DOHH2 (cell line): ENCODE measurements around the gene MYD88.

Experiments
- H3F3A ChIP-seq: fragments of 200-600 bp; sonication (generic), shearing (Covaris generic); 2 replicates; pipeline ENCODE4 v1.6.0; 2016; ENCODE audit warnings: antibody characterized with exemption, mild to moderate bottlenecking; ENCODE audit not compliant: control insufficient read depth, insufficient read depth
- H3K27ac ChIP-seq: fragments of 200-600 bp; sonication (generic); 2 replicates; pipeline ENCODE4 v1.5.1; 2014; ENCODE audit warnings: low read depth, mild to moderate bottlenecking, low read length, moderate library complexity
- H3K27me3 ChIP-seq: fragments of 200-600 bp; sonication (generic); 2 replicates; pipeline ENCODE4 v1.6.1; 2014; ENCODE audit warnings: mild to moderate bottlenecking, low read length, mixed read lengths; ENCODE audit not compliant: control insufficient read depth
- H3K36me3 ChIP-seq: fragments of 200-600 bp; sonication (generic); 2 replicates; pipeline ENCODE4 v1.6.1; 2014; ENCODE audit warnings: mild to moderate bottlenecking, low read length, moderate library complexity, mixed read lengths; ENCODE audit not compliant: control insufficient read depth
- H3K4me1 ChIP-seq: fragments of 200-600 bp; sonication (generic); 2 replicates; pipeline ENCODE4 v1.6.1; 2014; ENCODE audit warnings: mild to moderate bottlenecking, low read length, mixed read lengths; ENCODE audit not compliant: control insufficient read depth
- H3K4me2 ChIP-seq: fragments of 200-600 bp; sonication (generic); 2 replicates; pipeline ENCODE4 v1.6.0; 2014; ENCODE audit warnings: mild to moderate bottlenecking, low read length, moderate library complexity
- H3K4me3 ChIP-seq: fragments of 200-600 bp; sonication (generic); 2 replicates; pipeline ENCODE4 v1.5.1; 2014; ENCODE audit warnings: mild to moderate bottlenecking, low read length, mixed read lengths
- H3K79me2 ChIP-seq: fragments of 200-600 bp; sonication (generic); 2 replicates; pipeline ENCODE4 v1.6.1; 2014; ENCODE audit warnings: mild to moderate bottlenecking, low read length, mixed read lengths; ENCODE audit not compliant: control insufficient read depth
- H3K9me2 ChIP-seq: fragments of 200-600 bp; sonication (generic); replicated peaks from 2 replicates; pipeline ENCODE4 v1.6.1; 2014; ENCODE audit warnings: mild to moderate bottlenecking, low read length, mixed read lengths; ENCODE audit not compliant: control insufficient read depth
- H3K9me3 ChIP-seq: fragments of 200-600 bp; sonication (generic); 2 replicates; pipeline ENCODE4 v1.6.1; 2014; ENCODE audit warnings: antibody characterized with exemption, low read length, mixed read lengths; ENCODE audit not compliant: control insufficient read depth, insufficient read depth
- H4K20me1 ChIP-seq: fragments of 200-600 bp; sonication (generic); 2 replicates; pipeline ENCODE4 v1.6.0; 2014; ENCODE audit warnings: low read depth, mild to moderate bottlenecking, antibody characterized with exemption, low read length, moderate library complexity; ENCODE audit not compliant: control insufficient read depth, insufficient read depth
- EZH2phosphoT487 ChIP-seq: fragments of 200-600 bp; sonication (generic); IDR thresholded peaks from 2 replicates; pipeline ENCODE4 v1.6.1; 2017; ENCODE audit warnings: borderline replicate concordance, mild to moderate bottlenecking, antibody characterized with exemption, low read length, moderate library complexity, mixed read lengths
- TF ChIP-seq, protein P1 (sequence below): fragments of 200-600 bp; sonication (generic); IDR thresholded peaks from one replicate; pipeline ENCODE4 v1.5.1; 2014; ENCODE audit warnings: antibody characterized with exemption, mild to moderate bottlenecking, low read depth, low read length; ENCODE audit not compliant: poor library complexity, severe bottlenecking

MYD88 gene

DNA sequence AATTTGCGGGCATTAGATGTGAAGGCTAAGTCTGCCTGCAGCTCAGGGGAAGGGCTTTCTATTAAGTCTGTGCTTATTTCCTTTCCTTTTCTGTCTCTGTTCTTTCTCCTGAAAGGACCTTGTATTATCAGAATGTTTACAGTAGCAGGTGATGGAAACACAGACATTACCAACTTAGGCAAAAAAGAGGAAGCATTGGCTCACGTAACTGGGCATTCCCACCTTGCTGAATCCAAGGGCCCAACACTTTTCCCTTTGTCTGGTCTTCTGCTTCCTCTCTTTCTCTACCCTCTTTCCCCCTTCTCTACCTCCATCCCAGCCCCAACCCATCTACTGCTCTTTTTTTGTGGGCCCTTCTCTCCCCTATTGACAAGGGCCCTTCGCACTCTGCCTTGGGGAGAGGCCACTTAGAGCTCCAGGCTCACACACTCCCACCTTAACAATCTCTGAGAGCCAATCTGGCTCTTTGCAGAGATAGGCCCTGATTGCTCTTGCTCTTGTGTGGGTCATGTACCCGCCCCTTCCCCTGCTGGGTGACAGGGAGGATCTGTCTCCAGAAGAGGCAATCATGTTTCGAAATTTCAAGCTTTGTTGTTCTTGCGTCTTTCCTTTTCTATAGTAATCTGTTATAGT is 36.5 kb upstream of the MYD88 start:
- Histone ChIP-seq H3K79me2 (no peaks in the 10 kb centered on the region), H3K9me3 (no peaks in the 10 kb centered on the region), H3K4me2 (no peak overlapping the region), H3K27ac (no peak overlapping the region), H3K27me3 (peaks cover 6% of the 10 kb centered on the region; the same call in 1 of the 2 replicates), H3K36me3 (no peaks in the 10 kb centered on the region), H3F3A (no peaks in the 10 kb centered on the region), H3K9me2 (no peaks in the 10 kb centered on the region), H3K4me1 (peaks cover 5% of the 10 kb centered on the region), H3K4me3 (no peak overlapping the region), H4K20me1 (no peaks in the 10 kb centered on the region)
- no peak for TF ChIP-seq EZH2phosphoT487
- TF ChIP-seq, protein P1, sequence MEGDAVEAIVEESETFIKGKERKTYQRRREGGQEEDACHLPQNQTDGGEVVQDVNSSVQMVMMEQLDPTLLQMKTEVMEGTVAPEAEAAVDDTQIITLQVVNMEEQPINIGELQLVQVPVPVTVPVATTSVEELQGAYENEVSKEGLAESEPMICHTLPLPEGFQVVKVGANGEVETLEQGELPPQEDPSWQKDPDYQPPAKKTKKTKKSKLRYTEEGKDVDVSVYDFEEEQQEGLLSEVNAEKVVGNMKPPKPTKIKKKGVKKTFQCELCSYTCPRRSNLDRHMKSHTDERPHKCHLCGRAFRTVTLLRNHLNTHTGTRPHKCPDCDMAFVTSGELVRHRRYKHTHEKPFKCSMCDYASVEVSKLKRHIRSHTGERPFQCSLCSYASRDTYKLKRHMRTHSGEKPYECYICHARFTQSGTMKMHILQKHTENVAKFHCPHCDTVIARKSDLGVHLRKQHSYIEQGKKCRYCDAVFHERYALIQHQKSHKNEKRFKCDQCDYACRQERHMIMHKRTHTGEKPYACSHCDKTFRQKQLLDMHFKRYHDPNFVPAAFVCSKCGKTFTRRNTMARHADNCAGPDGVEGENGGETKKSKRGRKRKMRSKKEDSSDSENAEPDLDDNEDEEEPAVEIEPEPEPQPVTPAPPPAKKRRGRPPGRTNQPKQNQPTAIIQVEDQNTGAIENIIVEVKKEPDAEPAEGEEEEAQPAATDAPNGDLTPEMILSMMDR, result no peak

DNA sequence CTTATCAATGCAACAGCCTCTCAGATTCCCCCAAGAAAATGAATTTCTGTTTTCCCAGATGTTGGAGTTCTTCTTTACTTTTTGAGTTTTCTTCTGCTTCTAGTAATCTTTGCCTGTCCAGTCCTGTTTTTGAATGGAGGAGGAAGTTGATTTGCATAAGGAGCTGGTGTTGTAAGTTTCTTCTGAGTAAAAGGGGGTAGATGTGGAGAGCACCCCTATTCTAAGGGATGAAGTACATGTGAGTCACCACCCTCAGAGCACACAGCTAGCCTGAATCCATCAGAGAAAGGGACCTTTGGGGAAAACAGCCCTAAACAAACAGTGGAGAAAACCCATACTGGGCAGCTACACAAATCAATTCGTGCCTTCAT is 36.0 kb upstream of the MYD88 start:
- no peaks in the 10 kb centered on the region for H3K9me3 ChIP-seq
- no peaks in the 10 kb centered on the region for H4K20me1 ChIP-seq
- no peaks in the 10 kb centered on the region for H3K79me2 ChIP-seq
- no peak overlapping the region for H3K4me3 ChIP-seq
- H3K4me1 ChIP-seq, result peaks cover 5% of the 10 kb centered on the region
- H3K27me3 ChIP-seq, result peaks cover 6% of the 10 kb centered on the region; the same call in 1 of the 2 replicates
- no peaks in the 10 kb centered on the region for H3K9me2 ChIP-seq
- no peak overlapping the region for H3K27ac ChIP-seq
- no peaks in the 10 kb centered on the region for H3K36me3 ChIP-seq
- H3K4me2 ChIP-seq, result no peak overlapping the region
- no peak for TF ChIP-seq EZH2phosphoT487
- TF ChIP-seq, protein P1, result no peak
- H3F3A ChIP-seq, result no peaks in the 10 kb centered on the region

DNA sequence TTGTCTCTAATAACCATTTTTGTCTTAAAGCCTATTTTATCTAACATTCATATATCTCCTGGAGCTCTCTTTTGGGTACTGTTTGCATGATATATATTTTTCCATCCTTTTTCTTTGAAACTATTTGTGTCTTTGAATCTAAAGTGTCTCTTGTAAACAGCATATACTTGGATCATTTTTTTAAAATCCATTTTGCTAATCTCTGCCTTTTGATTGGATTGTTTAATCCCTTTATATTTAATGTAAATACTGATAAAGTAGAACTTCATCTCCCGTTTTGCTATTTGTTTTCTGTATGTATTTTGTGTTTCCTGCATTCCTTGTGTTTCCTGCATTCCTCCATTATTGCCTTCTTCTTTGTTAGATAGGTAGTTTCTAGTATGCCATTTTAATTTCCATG is 32.9 kb upstream of the MYD88 start:
- Histone ChIP-seq H3K4me1 (peaks cover 5% of the 10 kb centered on the region), H3K9me3 (no peaks in the 10 kb centered on the region), H3K79me2 (no peaks in the 10 kb centered on the region), H3F3A (no peaks in the 10 kb centered on the region), H3K27me3 (peaks cover 4% of the 10 kb centered on the region; the same call in 1 of the 2 replicates), H3K9me2 (no peaks in the 10 kb centered on the region), H3K4me2 (no peak overlapping the region), H3K36me3 (no peaks in the 10 kb centered on the region), H3K27ac (no peak overlapping the region), H4K20me1 (no peaks in the 10 kb centered on the region), H3K4me3 (no peak overlapping the region)
- no peak for TF ChIP-seq EZH2phosphoT487
- TF ChIP-seq, protein P1, result no peak
